Upper lobe of right lung (tissue), 1 donor: Measurements from ENCODE around the gene ZMYM2. TPM values are rescaled to one million over a fixed set of nuclear protein-coding genes. Genes with fewer than 3 reads are reported as not detected.

ENCODE experiments used
- ATAC-seq: fragments of 200-7000 bp; cut with Tn5 transposase; one replicate; pipeline ENCODE4 v1.9.1; 2020; ENCODE audit warnings: mild to moderate bottlenecking, moderate library complexity
- DNase-seq: peaks from one replicate; pipeline ENCODE4 v3.0.0-alpha.2; 2020
- H3K27ac ChIP-seq: fragments of 200-600 bp; one replicate; pipeline ENCODE4 v1.8.0; 2022
- H3K27me3 ChIP-seq: fragments of 200-600 bp; one replicate; pipeline ENCODE4 v1.8.0; 2022; ENCODE audit warnings: mild to moderate bottlenecking
- H3K36me3 ChIP-seq: fragments of 200-600 bp; one replicate; pipeline ENCODE4 v1.8.0; 2022
- H3K4me1 ChIP-seq: fragments of 200-600 bp; one replicate; pipeline ENCODE4 v1.8.0; 2022
- H3K4me3 ChIP-seq: fragments of 200-600 bp; one replicate; pipeline ENCODE4 v1.8.0; 2022; ENCODE audit warnings: mild to moderate bottlenecking
- H3K9me3 ChIP-seq: fragments of 200-600 bp; one replicate; pipeline ENCODE4 v1.8.0; 2022
- intact Hi-C: fragments of 100-400 bp; cut with DNase I; formaldehyde crosslinking; loops from one replicate; pipeline ENCODE4 v1.11.0; 2022
- total RNA-seq: library from RNA; stranded (reverse); fragmentation: NEBNext Ultra II Directional; extraction: Animal tissue kit (Norgen Biotek cat#: 25700); gene quantifications from one replicate; pipeline ENCODE4 v1.2.1, GENCODE V29; 2021
- TF ChIP-seq, protein P1 (sequence below): fragments of 200-600 bp; IDR thresholded peaks from one replicate; pipeline ENCODE4 v1.8.0; 2022; ENCODE audit warnings: antibody characterized with exemption
- donor health status: DM: no; HTN: yes; CAD: no; lungs with severe emphysema.

Gene ZMYM2
- total RNA-seq, 1 donor from 2014 or later = 64.3 TPM

DNA sequence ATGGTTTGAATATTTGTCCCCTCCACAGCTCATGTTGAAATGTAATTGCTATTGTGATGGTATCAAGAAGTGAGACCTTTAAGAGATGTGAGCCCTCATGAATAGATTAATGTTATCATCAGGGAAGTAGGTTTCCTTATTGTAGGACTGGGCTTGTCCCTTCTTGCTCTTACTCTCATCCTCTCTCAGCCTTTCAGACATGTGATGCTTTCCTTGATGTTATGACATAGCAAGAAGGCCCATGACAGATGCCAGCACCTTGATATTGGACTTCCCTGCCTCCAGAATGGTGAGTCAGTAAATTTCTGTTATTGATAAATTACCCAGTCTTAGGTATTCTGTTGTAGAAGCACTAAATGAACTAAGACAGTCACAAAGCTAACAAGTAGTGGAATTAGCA lies 5.7 kb upstream of the ZMYM2 start:
- Histone ChIP-seq H3K27me3 (no peaks in the 10 kb centered on the region), H3K27ac (no peak overlapping the region), H3K4me1 (no peaks in the 10 kb centered on the region), H3K9me3 (no peaks in the 10 kb centered on the region), H3K36me3 (no peaks in the 10 kb centered on the region), H3K4me3 (no peak overlapping the region)
- no peak for DNase-seq
- intact Hi-C loops = no loop called here
- TF ChIP-seq, protein P1, sequence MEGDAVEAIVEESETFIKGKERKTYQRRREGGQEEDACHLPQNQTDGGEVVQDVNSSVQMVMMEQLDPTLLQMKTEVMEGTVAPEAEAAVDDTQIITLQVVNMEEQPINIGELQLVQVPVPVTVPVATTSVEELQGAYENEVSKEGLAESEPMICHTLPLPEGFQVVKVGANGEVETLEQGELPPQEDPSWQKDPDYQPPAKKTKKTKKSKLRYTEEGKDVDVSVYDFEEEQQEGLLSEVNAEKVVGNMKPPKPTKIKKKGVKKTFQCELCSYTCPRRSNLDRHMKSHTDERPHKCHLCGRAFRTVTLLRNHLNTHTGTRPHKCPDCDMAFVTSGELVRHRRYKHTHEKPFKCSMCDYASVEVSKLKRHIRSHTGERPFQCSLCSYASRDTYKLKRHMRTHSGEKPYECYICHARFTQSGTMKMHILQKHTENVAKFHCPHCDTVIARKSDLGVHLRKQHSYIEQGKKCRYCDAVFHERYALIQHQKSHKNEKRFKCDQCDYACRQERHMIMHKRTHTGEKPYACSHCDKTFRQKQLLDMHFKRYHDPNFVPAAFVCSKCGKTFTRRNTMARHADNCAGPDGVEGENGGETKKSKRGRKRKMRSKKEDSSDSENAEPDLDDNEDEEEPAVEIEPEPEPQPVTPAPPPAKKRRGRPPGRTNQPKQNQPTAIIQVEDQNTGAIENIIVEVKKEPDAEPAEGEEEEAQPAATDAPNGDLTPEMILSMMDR = no peak
- ATAC-seq = no peak

DNA sequence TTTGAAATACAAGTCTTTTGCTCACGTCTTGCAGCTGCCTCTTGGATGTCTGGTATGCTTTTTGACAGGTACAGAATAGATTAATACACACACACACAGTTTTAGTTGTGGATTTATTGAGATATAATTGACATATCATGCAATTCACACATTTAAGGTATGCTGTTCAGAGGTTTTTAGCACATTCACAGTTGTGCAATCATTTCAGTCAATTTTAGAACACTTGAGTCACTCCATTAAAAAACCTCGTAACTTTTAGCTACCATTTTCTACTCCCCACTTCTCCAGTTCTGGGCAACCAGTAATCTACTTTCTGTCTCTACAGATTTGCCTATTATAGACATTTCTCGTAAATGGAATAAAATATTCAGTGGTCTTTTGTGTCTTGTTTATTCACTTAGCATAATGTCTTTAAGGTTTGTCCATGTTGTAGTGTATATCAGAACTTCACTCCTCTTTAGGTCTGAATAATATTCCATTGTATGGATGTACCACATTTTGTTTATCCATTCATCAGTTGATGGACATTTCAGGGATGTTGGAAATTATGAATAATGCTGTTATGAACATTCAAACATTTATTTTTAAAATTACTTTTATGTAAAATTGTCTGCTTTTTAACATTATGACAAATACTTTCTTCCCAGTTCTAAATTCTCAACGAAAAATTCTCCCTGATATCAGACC lies 2.5 kb upstream of the ZMYM2 start:
- intact Hi-C loops = no loop called here
- ATAC-seq = no peak
- Histone ChIP-seq H3K9me3 (no peaks in the 10 kb centered on the region), H3K36me3 (peaks cover 8% of the 10 kb centered on the region), H3K27me3 (no peaks in the 10 kb centered on the region), H3K27ac (no peak overlapping the region), H3K4me3 (no peak overlapping the region), H3K4me1 (peaks cover 8% of the 10 kb centered on the region)
- no peak for DNase-seq
- TF ChIP-seq, protein P1 = no peak

DNA sequence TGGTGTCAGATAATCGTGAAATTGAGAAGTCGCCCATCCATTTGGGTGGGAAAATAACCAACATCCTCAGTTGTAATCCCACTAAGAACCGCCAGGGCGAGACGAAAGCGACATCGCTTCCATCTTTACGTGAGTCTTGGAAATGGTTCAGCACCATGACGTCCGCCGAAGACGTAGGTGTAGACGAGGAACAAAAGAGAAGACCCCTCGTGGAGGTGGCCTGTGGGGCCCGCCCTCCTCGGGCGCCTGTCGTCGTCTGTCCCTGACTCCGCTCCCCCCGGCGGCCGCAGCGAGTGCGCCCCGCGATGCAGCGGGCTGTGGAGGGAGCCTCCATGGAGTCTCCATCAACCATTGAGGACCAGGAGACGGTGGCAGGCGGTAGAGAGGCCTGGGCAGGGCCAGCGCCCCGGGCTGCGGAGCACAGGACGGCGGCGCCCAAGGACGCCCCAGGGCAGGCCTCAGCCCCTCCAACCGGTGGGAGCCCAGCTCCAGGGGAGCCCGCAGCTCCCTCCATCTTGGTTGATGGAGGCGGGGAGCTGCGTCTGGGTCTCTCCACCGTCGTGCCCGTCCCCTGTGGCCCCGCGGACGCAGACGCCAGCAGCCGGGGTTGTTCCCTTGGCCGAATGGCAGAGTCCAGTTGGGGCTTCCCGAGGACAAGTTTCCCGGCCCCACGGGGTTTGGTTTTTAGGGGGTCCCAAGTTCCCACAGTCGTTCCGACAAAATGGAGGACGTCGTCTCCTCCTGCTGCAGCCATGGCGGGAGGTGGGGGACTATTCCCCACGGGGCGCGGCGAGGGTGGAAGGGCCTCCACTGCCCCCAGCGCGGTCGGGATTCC lies 990 bp upstream of the ZMYM2 start:
- peak; percentile 31 for ATAC-seq
- Histone ChIP-seq H3K36me3 (peaks cover 19% of the 10 kb centered on the region), H3K9me3 (no peaks in the 10 kb centered on the region), H3K4me3 (peak overlapping the region; percentile 83), H3K4me1 (peaks cover 23% of the 10 kb centered on the region), H3K27me3 (no peaks in the 10 kb centered on the region), H3K27ac (peak overlapping the region; percentile 99)
- TF ChIP-seq, protein P1 = peak; percentile 85
- intact Hi-C loops = no loop called here
- peak; percentile 84 for DNase-seq

DNA sequence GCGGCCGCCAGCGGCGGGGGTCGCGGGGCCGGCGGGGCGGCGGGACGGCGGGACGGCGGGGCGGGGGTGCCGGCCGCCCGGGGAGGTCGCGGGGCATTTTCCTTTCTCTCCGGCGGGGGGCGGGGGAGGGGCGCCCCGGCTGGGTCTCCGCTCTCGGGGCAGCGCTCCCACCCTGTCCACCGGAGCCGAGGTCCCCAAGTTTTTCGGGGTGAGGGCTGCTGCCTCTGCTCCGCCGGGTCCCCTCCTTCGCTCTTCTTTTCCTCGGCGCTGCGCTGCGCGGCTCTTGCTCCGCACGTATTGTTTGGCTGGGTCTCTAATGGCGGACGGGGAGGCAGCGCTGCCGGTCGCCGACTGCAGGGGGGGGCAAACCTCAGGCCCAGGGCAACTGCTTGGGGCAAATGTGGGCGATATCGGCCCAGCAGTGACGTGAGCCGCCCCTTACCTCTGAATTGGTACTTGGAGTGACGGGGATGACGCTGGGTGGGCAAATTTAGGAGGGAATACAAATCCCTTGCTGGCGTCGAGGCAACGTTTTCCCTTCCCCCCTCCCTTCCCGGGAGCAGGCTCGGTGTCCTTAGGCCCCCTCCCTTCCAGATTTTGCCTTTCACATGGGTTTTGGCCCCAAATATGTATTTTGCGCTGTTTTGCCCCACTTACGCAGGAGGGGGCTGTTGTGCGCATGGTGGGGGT lies 759 bp downstream of the ZMYM2 start:
- H3K36me3 ChIP-seq = peaks cover 26% of the 10 kb centered on the region
- H3K27ac ChIP-seq = peak overlapping the region; percentile 99
- peak overlapping the region; percentile 83 for H3K4me3 ChIP-seq
- TF ChIP-seq, protein P1 = peak; percentile 25
- intact Hi-C loops = no loop called here
- DNase-seq (peak; percentile 86), ATAC-seq (peak; percentile 5)
- no peaks in the 10 kb centered on the region for H3K9me3 ChIP-seq
- H3K27me3 ChIP-seq = no peaks in the 10 kb centered on the region
- H3K4me1 ChIP-seq = peaks cover 37% of the 10 kb centered on the region

DNA sequence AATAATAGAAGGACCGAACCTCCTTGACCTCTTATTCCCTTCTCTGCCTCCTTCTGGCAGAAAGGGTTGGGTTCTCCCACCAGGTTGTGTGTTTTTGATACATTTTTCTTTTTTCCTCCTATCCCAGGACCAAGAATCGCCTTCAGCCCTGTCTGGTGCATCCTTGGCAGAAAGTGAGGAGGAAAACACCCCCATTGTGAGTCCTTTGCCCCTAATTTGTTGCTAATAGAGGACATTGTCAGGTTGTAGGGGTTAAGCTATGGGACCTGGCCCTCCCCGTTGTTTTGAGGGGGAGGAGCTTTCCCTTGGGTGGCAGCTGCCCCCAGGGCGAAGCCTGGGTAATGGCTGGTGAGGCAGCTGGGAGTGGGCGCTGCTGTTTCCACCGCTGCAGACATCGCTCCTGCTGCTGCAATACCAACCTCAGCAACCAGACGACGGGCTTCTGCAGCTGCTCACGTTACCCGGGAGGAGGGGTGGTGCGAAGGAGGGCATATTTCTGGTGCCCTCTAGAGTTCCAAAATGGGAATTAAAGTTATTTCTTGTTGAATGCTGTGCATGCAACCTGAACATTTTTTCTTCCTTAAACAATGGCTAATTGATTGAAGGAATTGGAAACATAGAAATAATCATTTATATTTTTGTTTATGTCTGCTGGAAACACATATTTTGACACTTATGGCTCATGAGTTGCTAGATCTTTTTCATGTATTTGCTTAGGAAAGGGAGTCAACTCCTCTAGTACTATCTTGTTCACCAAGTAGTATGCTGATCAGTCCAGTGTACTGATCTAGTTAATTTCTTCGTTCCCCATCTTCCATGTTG lies 1.5 kb downstream of the ZMYM2 start:
- Histone ChIP-seq H3K4me1 (peaks cover 39% of the 10 kb centered on the region), H3K4me3 (peak overlapping the region; percentile 83), H3K27me3 (no peaks in the 10 kb centered on the region), H3K9me3 (no peaks in the 10 kb centered on the region), H3K36me3 (peaks cover 30% of the 10 kb centered on the region), H3K27ac (peak overlapping the region; percentile 99)
- TF ChIP-seq, protein P1 = peak; percentile 92
- peak; percentile 65 for ATAC-seq
- DNase-seq = peak; percentile 92
- intact Hi-C loops = no loop called here
